GM18909 (cell line): ENCODE data around the gene SELENBP1.
A peak's percentile ranks its signal among the peaks of the same experiment; 100 is the strongest.
"Not testable (repeated sequence)": the region's sequence is repeated elsewhere in the genome, so short reads cannot be mapped to it uniquely, and the experiment has no call there.

Source experiments
- ATAC-seq: cut with Tn5 transposase; IDR thresholded peaks from one replicate; pipeline ENCODE4 v1.9.1; 2021; ENCODE audit warnings: mild to moderate bottlenecking; ENCODE audit not compliant: unreplicated experiment, poor library complexity

SELENBP1 gene

GRCh38 chr1:151372058-151372934, at the start of gene SELENBP1:
Gene SELENBP1, minus strand, starts transcription at chr1:151372705. Its CDS starts 64 bp downstream, at chr1:151372641.
- no peak for ATAC-seq

DNA sequence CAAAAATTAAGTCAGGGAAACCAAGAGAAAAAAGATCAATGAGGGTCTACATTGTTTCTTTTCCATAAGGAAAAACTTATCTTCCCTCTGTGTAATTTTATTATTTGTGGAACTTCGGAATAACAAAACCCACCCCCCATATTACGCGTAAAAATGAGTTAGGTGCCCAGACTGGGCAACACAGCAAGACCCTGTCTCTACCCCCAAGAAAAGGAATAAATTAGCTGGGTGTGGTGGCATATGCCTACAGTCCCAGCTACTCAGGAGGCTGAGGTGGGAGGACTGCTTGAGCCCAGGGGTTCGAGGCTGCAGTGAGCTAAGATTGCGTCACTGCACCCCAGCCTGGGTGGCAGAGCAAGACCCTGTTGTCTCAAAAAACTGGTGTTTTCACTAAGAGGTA, 47.3 kb upstream of the SELENBP1 start:
- no peak for ATAC-seq

- no peak for ATAC-seq
Observed at GRCh38 chr1:151418081-151418480, 45.6 kb upstream of the SELENBP1 start.

DNA sequence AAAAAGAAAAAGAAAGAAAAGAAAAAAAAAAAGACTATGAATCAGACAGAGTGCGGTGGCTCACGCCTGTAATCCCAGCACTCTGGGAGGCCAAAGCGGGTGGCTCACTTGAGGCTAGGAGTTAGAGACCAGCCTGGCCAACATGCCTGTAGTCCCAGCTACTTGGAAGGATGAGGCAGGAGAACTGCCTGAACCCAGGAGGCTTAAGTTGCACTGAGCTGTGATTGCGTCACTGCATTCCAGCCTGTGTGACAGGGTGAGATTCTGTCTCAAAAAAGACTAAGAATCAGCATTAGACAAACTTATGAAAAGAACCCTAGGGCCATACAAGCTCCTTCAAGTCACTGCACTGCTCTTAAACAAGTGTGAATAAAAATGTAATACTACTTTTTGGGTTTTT, 43.7 kb upstream of the SELENBP1 start:
- no peak for ATAC-seq

DNA sequence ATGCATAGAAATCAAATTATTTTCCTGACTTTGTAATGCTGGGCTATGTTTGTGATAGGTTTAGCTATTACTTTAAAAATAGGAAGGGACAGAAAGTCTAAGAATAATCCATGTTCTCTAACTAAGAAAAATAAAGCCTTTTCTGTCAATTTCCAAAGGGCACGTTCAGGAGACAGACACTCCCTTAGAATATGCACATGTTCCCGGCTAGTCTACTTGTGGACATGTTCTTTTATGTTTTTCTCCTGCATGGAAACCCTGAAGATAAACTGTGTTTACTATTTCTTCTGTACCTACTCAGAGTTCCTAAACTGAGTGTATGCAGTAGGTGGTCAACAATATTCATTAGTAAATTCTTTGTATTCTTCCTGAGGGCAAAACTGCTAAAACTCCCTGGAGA, 39.4 kb upstream of the SELENBP1 start:
- no peak for ATAC-seq

DNA sequence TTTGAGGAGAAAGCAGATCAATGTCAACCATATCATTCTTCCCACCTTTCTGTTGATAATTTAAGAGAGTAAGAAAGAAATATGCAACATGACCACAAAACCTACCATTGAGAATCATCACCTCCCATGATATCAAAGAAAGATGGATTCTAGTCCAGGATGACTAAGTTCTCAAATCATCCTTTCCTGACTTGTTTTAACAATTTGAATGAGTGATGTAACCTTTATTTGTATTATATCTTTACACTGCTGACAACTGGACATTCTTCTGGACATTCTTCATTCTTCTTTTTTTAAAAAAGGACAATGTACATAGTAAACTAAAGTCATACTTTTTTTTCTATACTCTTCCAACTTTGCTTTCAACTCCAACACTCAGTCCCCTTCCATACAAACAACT, 36.4 kb upstream of the SELENBP1 start:
- no peak for ATAC-seq

DNA sequence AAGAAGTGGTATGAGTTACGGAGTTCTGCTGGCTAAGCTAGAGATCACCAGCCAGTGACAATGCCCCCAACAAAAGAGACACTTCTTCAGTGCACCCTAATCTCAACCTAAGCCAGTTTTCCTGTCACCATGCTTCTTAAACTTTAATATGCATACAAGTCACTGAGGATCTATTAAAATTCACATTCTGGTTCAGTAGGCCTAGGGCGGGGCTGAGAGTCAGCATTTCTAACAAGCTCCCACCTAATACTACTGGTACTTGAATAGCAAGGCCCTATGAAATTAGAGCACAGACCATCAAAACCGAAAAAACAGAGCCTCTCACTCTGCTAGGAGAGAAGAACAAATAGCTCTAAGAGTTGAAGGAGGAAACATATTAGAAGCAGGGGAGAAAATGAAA, 34.8 kb upstream of the SELENBP1 start:
- ATAC-seq: no peak

DNA sequence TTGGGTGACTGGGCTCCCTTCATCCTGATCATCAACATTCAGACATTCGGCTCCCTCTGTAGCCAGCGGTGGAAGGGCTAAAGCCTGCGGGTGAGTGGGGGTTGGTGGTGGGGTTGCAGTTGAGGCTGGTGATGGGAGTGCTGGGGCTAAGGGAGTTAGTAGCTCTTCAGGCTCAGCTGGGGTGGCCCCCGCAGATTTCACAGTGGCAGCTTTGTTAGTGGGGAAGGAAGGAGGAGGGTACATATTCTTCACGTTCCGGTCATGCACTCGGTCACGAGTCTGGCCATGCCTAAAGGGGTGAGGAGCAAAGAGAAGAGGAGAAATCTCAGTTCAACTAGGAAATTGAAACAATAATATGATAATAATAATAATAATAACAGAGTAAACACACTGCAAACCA, 33.7 kb upstream of the SELENBP1 start:
- no peak for ATAC-seq

DNA sequence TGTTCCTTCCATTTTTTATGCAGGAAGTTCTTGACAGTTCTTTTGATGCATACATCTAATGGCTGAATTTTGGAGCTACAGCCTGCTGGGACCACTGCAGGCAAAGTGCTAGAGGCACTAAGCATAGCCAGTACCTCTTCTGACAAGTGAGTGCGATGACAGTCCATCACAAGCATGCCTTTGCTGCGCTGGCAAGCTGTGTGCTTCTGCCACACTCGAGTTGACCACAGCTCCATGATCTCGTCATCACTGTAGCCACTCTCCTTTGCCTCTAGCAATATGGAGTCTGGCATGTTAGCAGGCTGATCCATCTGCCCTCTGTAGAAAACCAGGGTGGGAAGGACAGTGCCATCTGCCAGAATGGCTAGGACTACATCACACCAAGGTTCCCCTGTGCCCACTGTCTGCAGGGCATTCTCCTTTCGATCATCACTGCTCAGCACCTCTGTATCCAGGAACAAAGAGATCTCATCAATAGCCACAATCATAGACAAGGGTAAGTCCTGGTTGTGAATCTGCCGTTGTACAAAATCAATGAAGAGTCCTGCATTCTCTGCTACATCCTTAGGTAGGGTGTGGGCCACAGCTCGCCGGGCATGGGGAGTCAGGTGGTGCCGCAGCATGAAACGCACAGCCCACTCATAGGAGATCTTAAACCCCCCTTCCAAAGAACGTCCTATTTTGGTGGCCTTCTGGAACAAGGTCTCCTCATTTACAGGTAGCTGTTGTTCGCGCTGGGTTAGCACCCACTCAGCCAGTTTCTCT, 32.9 kb upstream of the SELENBP1 start:
- ATAC-seq: no peak

- ATAC-seq: no peak
Observed at GRCh38 chr1:151403612-151404011, 31.1 kb upstream of the SELENBP1 start.

DNA sequence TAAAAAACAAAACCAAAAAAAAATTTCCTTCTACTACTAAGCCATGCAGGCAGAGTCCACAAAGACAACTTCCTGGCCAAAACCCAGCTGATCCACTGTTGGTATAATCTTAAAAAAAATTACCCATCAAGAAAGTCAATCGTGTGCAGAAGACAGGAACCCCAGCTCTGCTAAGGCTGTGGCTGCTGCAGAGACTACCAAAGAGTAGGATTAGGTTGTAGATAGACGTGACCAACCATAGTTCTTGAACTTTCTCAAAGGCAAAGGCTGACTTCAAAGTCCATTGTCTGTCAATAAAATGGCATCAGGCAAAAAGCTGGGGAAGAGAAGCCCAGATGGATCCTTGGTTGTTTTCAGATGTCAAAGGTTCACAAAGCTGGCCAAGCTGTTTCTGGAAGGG, 30.3 kb upstream of the SELENBP1 start:
- no peak for ATAC-seq

DNA sequence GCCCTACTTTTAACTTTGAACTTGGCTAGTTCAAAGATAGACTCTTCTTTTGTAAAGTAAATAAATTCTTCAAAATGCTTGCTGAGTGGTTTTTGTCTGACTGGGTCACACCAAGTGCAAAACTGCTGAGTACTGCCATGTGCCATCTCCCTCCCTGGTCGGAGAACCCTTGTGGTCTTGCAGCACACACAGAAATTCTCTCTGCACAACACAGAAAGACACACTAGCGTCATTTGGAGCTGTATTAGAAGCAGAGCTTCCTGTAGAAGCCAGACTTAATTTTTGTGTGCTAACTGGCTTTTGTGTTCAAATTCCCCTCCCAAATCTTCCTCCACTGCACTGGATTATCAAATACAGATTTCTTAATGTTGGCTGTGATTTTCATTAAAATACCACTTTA, 29.4 kb upstream of the SELENBP1 start:
- ATAC-seq: no peak

GRCh38 chr1:151401125-151401788, 28.8 kb upstream of the SELENBP1 start:
- ATAC-seq: no peak

GRCh38 chr1:151399324-151400171, 27.0 kb upstream of the SELENBP1 start, which contains the start of gene PSMB4:
Gene PSMB4, plus strand, starts transcription at chr1:151399573. Its CDS starts 15 bp downstream, at chr1:151399588.
- peak; percentile 77 for ATAC-seq

DNA sequence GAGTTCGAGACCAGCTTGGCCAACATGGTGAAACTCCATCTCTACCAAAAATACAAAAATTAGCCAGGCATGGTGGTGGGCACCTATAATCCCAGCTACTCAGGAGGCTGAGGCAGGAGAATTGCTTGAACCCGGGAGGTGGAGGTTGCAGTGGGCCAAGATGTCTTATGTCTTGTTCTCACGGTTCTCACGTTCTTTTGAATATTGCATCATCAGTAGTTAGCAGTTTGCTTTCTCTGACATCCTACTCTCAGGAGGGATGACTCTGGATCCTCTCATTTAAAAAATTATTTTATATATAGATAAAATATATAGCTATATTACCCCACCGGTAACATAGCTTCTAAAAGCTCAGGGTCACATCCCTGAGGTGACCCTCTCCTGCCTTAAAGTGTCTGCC, 23.8 kb upstream of the SELENBP1 start:
- ATAC-seq: not testable (repeated sequence)

DNA sequence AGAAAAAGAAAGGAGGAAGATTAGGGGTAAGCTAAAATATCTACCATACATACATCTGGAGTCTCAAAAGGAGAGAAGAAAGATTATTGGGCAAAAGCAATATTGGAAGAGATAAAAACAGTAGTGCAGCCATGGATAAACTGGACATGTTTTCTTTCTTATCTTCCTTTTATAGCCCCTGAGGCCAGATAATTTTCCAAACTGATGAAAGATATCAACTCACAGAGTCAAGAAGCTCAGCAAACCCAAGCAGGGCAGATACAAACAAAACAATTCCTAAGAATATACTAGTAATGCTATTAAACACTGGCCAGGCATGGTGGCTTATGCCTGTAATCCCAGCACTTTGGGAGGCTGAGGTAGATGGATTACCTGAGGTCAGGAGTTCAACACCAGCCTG, 21.1 kb upstream of the SELENBP1 start:
- ATAC-seq: no peak

DNA sequence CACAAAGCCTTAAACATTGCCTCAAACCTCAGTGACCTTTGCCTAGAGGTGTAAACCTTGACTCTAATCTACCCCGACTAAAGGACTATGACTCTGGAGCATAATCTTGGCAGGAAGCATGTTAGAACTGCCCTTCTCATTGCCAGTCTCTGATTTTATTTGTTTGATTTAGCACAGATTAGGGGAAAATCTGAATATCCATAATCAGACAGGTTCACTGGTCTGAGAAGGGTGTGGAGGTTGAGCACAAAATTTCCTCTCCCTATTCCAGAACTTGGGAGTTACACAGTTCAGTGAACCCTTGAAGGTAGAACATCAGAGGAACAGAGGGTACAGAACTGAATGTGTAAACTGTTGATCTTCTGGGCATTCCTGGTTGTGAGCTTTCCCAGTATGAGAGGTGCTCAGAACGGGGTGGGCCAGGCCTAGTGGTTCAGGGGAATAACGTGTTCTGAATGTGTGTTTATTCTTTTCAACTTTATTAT, 18.6 kb upstream of the SELENBP1 start:
- ATAC-seq: no peak

DNA sequence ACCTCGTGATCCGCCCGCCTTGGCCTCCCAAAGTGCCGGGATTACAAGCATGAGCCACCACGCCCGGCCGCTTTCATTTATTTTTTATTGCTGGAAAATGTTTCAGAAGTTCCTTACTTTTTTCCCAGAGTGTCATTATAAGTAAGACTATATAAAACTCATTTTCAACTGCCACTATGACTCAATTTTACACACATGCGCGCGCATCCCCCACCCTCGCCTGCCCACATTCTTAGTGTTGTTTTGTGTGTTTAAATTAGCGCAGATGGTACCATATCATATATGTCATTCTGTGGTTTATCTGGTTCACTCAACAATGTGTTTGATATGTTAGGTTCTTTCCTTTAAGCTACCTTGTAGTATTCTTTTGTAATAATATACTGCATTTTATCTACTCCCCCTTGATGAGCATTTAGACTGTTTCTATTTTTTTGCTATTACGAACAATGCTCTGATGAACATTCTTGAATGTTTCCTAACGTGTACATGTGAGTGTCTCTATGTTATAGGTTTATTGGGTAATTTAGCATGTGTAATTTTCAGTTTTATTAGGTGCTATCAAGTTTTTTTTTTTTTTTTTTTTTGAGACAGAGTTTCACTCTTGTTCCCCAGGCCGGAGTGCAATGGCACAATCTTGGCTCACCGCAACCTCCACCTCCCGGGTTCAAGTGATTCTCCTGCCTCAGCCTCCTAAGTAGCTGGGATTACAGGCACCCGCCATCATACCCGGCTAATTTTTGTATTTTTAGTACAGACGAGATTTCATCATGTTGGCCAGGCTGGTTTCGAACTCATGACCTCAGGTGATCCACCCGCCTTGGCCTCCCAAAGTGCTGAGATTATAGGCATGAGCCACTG, 17.9 kb upstream of the SELENBP1 start:
- not testable (repeated sequence) for ATAC-seq

- ATAC-seq: no peak
Observed at GRCh38 chr1:151386002-151386401, 13.5 kb upstream of the SELENBP1 start.
